ENCODE measurements around the gene CD99L2. TPM values are rescaled to one million over a fixed set of nuclear protein-coding genes. Genes with fewer than 3 reads are reported as not detected.

The CD99L2 gene
- total and polyA plus RNA-seq, 4 donors = 9.7 to 39.8 (median 23.8) TPM

- H3K36me3 ChIP-seq (ENCODE audit: control insufficient read depth in 4 of 4, insufficient read depth in 3 of 4, low read depth in 1 of 4, low read length in 3 of 4) = no peaks in the 10 kb centered on the region
- H3K27ac ChIP-seq (ENCODE audit: low read depth in 1 of 2, low read length in 2 of 2) = no peak overlapping the region
- no peaks in the 10 kb centered on the region for H3K4me1 ChIP-seq (ENCODE audit: control insufficient read depth in 4 of 4, insufficient read depth in 4 of 4, low read length in 3 of 4)
- 31% methylated on average over 5 of the region's 5 CpGs for WGBS
- no peaks in the 10 kb centered on the region for H3K27me3 ChIP-seq (ENCODE audit: control insufficient read depth in 4 of 4, insufficient read depth in 4 of 4, low read length in 3 of 4)
- DNase-seq (ENCODE audit: low spot score) = no peak
- no peak overlapping the region for H3K9ac ChIP-seq (ENCODE audit: low read depth in 1 of 2, low read length in 2 of 2)
- TF ChIP-seq HNF4A (conservative IDR thresholded peaks at IDR 0.05) = no peak
- TF ChIP-seq REST (IDR thresholded peaks at IDR 0.05) = no peak
- TF ChIP-seq FOXA2 (IDR thresholded peaks at IDR 0.05) = no peak
- no peak for TF ChIP-seq RXRA (IDR thresholded peaks at IDR 0.05)
- TF ChIP-seq ATF3 (IDR thresholded peaks at IDR 0.05) = no peak
- no peak for TF ChIP-seq TAF1 (conservative IDR thresholded peaks at IDR 0.05)
- no peak overlapping the region for H3K4me3 ChIP-seq (ENCODE audit: low read depth in 1 of 3, low read length in 3 of 3)
- H3K9me3 ChIP-seq (ENCODE audit: control insufficient read depth in 4 of 4, low read length in 3 of 4) = peaks cover 0 to 2% (median 0%) of the 10 kb centered on the region in 4 donors
These were observed 36.0 kb upstream of the CD99L2 start for GRCh38 chrX:150934453-150934852.

GRCh38 chrX:150933945-150934350, 35.5 kb upstream of the CD99L2 start:
- H3K4me3 ChIP-seq (ENCODE audit: low read depth in 1 of 3, low read length in 3 of 3) = no peak overlapping the region
- H3K9ac ChIP-seq (ENCODE audit: low read depth in 1 of 2, low read length in 2 of 2) = no peak overlapping the region
- WGBS = 78% methylated on average over 5 of the region's 5 CpGs
- no peak for DNase-seq (ENCODE audit: low spot score)
- peaks cover 0 to 2% (median 0%) of the 10 kb centered on the region in 4 donors for H3K9me3 ChIP-seq (ENCODE audit: control insufficient read depth in 4 of 4, low read length in 3 of 4)
- TF ChIP-seq EGR1 (IDR thresholded peaks at IDR 0.05; ENCODE audit: low read depth in 2 of 2) (no peak), SP1 (IDR thresholded peaks at IDR 0.05) (no peak), YY1 (IDR thresholded peaks at IDR 0.05) (no peak), RAD21 (IDR thresholded peaks at IDR 0.05) (no peak)
- H3K27me3 ChIP-seq (ENCODE audit: control insufficient read depth in 4 of 4, insufficient read depth in 4 of 4, low read length in 3 of 4) = no peaks in the 10 kb centered on the region
- no peak overlapping the region for H3K27ac ChIP-seq (ENCODE audit: low read depth in 1 of 2, low read length in 2 of 2)
- no peaks in the 10 kb centered on the region for H3K36me3 ChIP-seq (ENCODE audit: control insufficient read depth in 4 of 4, insufficient read depth in 3 of 4, low read depth in 1 of 4, low read length in 3 of 4)
- H3K4me1 ChIP-seq (ENCODE audit: control insufficient read depth in 4 of 4, insufficient read depth in 4 of 4, low read length in 3 of 4) = no peaks in the 10 kb centered on the region

GRCh38 chrX:150929058-150929457, 30.6 kb upstream of the CD99L2 start:
- H3K4me3 ChIP-seq (ENCODE audit: low read depth in 1 of 3, low read length in 3 of 3) = no peak overlapping the region
- H3K36me3 ChIP-seq (ENCODE audit: control insufficient read depth in 4 of 4, insufficient read depth in 3 of 4, low read depth in 1 of 4, low read length in 3 of 4) = no peaks in the 10 kb centered on the region
- WGBS = 72% methylated on average over 2 of the region's 2 CpGs
- DNase-seq (ENCODE audit: low spot score) = no peak
- peaks cover 0 to 2% (median 0%) of the 10 kb centered on the region in 4 donors for H3K9me3 ChIP-seq (ENCODE audit: control insufficient read depth in 4 of 4, low read length in 3 of 4)
- H3K27ac ChIP-seq (ENCODE audit: low read depth in 1 of 2, low read length in 2 of 2) = no peak overlapping the region
- TF ChIP-seq EGR1 (IDR thresholded peaks at IDR 0.05; ENCODE audit: low read depth in 2 of 2) = no peak
- TF ChIP-seq ZBTB33 (IDR thresholded peaks at IDR 0.05) = no peak
- no peak for TF ChIP-seq MAX (IDR thresholded peaks at IDR 0.05)
- no peak for TF ChIP-seq ATF3 (IDR thresholded peaks at IDR 0.05)
- TF ChIP-seq RAD21 (IDR thresholded peaks at IDR 0.05) = no peak
- TF ChIP-seq RXRA (IDR thresholded peaks at IDR 0.05) = no peak
- TF ChIP-seq HNF4G (IDR thresholded peaks at IDR 0.05) = no peak
- TF ChIP-seq GABPA (IDR thresholded peaks at IDR 0.05 in 1 of 2, conservative IDR thresholded peaks at IDR 0.05 in 1 of 2) = no peak
- no peak for TF ChIP-seq HNF4A (conservative IDR thresholded peaks at IDR 0.05)
- no peak for TF ChIP-seq TAF1 (conservative IDR thresholded peaks at IDR 0.05)
- TF ChIP-seq SP1 (IDR thresholded peaks at IDR 0.05) = no peak
- no peak for TF ChIP-seq REST (IDR thresholded peaks at IDR 0.05)
- TF ChIP-seq FOXA1 (IDR thresholded peaks at IDR 0.05) = no peak
- no peak for TF ChIP-seq YY1 (IDR thresholded peaks at IDR 0.05)
- TF ChIP-seq JUND (IDR thresholded peaks at IDR 0.05) = no peak
- TF ChIP-seq NR2F2 (IDR thresholded peaks at IDR 0.05) = no peak
- TF ChIP-seq FOXA2 (IDR thresholded peaks at IDR 0.05) = no peak
- H3K4me1 ChIP-seq (ENCODE audit: control insufficient read depth in 4 of 4, insufficient read depth in 4 of 4, low read length in 3 of 4) = no peaks in the 10 kb centered on the region
- H3K27me3 ChIP-seq (ENCODE audit: control insufficient read depth in 4 of 4, insufficient read depth in 4 of 4, low read length in 3 of 4) = no peaks in the 10 kb centered on the region
- no peak overlapping the region for H3K9ac ChIP-seq (ENCODE audit: low read depth in 1 of 2, low read length in 2 of 2)
